GM18867 (cell line): Measurements from ENCODE around the gene KIFAP3.
"Not testable (repeated sequence)": the region's sequence is repeated elsewhere in the genome, so short reads cannot be mapped to it uniquely, and the experiment has no call there.

Experiments
- ATAC-seq: cut with Tn5 transposase; IDR thresholded peaks from one replicate; pipeline ENCODE4 v1.9.1; 2021; ENCODE audit warnings: mild to moderate bottlenecking, moderate library complexity; ENCODE audit not compliant: unreplicated experiment

KIFAP3 gene

DNA sequence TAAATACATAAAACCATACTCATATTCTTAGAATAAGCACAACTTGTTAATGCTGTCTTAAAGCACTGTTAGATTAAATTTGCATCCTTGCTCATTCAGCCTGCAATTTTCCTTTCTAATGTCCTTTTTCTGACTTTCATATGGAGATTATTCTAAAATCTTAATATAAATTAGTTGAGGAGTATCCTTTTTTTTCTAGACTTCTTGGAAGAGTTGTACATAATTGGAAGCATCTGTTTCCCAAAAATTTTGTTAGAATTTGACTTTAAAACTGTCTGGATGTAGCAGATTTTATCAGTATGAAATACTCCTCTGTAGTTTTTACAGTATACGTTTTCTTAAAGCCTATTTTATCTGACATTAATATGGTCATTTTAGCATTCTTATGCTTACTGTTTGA, 9.7 kb downstream of the KIFAP3 start:
- ATAC-seq, result no peak

- no peak for ATAC-seq
Measured at GRCh38 chr1:170063109-170063826, 11.2 kb downstream of the KIFAP3 start.

DNA sequence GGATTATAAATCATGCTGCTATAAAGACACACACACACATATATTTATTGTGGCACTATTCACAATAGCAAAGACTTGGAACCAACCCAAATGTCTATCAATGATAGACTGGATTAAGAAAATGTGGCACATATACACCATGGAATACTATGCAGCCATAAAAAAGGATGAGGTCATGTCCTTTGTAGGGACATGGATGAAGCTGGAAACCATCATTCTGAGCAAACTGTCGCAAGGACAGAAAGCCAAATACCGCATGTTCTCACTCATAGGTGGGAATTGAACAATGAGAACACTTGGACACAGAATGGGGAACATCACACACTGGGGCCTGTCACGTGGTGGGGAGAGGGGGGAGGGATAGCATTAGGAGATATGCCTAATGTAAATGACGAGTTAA, 12.8 kb downstream of the KIFAP3 start:
- not testable (repeated sequence) for ATAC-seq

DNA sequence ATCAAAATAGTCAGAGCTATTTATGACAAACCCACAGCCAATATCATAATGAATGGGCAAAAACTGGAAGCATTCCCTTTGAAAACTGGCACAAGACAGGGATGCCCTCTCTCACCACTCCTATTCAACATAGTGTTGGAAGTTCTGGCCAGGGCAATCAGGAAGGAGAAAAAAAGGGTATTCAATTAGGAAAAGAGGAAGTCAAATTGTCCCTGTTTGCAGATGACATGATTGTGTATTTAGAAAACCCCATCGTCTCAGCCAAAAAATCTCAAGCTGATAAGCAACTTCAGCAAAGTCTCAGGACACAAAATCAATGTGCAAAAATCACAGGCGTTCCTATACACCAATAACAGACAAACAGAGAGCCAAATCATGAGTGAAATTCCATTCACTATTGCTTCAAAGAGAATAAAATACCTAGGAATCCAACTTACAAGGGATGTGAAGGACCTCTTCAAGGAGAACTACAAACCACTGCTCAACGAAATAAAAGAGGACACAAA, 14.4 kb downstream of the KIFAP3 start:
- ATAC-seq, result not testable (repeated sequence)

- no peak for ATAC-seq
Measured at GRCh38 chr1:170049176-170049800, 25.2 kb downstream of the KIFAP3 start.

- no peak for ATAC-seq
Measured at GRCh38 chr1:170048515-170048914, 26.0 kb downstream of the KIFAP3 start.

DNA sequence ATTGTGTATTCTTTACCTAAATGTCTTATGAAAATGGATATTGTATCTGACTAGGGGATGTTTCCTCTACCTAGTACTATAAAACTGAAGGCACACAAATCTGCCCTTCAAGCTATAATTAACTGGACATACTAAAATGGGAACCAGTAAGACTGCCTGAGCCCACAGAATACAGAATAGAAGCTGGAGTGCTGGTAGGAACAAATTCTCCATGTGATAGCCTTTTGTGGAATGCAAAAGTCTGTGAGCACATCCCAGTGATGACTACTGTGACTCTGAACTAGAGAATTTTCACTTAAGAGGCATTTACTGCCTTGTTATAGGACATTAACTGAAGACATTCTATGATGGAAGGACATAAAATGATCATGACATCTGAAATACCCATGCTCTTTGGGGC, 30.3 kb downstream of the KIFAP3 start:
- ATAC-seq, result no peak

- no peak for ATAC-seq
Measured at GRCh38 chr1:170041423-170042192, 32.9 kb downstream of the KIFAP3 start.

DNA sequence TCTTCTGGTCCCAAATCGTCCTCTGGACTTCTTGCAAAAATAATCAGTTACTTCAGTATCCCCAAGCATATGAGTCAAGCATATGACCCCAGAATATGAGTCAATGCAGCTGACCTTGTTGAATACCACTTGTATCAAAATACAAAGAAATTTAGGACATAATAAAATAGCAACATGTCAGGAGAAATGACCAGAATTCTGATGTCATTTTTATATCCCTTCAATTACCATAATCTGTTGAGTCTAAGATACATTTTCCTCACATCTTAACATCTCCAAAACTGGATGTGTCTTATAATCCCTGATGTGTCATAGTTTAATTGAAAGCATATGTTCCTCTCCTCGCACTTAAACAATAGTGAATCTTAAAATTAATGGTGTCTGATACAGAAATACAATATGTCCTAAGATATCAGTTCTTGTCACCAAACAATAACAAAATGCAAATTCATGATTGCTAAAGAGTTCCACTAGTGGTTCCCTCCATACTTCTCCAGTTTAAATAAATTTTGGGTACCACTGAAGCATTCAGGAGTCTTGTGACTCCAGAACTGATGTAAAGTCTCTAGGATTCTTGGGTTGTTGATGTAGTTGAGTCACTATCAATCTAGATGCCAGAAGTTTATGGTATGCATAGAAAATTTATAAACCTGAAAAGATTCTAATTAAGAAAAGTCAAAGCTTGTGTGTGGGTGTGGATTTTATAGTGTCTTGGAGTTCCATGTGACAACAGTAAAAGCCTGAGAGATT, 41.8 kb downstream of the KIFAP3 start:
- no peak for ATAC-seq

DNA sequence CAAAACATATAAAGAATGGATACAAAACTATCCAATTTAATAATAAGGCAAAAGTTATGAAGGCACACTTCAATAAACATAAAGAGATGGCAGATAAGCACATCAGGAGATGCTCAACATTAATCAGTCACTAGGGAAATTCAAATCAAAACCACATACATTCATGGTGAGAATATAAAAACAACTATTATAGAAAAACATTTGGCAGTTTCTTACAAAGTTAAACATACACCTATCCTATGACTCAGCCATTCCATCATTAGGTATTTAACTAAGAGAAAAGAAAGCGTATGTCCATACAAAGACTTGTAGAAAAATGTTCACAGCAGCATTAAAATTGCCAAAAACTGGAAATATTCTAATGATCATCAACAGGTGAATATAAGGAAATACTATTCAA, 44.3 kb downstream of the KIFAP3 start:
- ATAC-seq, result no peak

GRCh38 chr1:170027760-170028159, 46.7 kb downstream of the KIFAP3 start:
- no peak for ATAC-seq

- ATAC-seq, result no peak
Measured at GRCh38 chr1:170020859-170021258, 53.6 kb downstream of the KIFAP3 start.

DNA sequence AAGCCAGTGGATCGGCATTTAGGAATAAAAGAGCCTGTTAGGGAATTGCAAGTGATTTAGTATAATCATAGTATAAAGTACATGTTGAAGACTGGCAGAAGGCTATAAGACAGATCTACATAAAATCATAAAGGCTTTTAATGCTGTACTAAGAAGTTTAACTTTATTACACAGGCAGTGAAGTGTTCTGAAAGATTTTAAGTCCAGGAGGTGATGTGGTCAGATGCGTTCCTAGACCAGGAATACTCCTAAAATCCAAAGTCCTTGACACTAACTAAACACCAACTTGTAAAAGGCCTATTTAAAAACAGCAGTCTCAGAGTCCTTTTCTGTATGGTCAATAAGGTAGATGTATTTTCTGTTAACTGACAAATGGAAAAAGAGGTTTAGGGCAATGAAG, 57.0 kb downstream of the KIFAP3 start:
- ATAC-seq, result no peak

DNA sequence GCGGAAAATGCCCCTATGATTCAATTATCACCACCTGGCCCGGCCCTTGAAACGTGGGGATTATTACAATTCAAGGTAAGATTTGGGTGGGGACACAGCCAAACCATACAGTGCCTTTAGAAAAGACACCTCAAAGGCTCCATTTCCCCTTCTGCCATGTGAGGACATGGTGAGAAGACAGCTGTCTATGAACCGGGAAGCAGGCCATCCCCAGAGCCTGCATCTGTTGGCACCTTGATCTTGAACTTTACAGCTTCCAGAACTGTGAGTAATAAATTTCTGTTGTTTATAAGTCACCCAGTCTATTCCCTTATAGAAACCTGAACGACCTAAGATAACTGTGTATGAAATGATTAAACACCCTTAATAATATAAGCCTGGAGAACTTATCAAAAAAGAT, 61.6 kb downstream of the KIFAP3 start:
- ATAC-seq, result no peak

GRCh38 chr1:170010443-170010842, 64.1 kb downstream of the KIFAP3 start:
- ATAC-seq, result no peak

GRCh38 chr1:170009551-170009950, 64.9 kb downstream of the KIFAP3 start:
- no peak for ATAC-seq

DNA sequence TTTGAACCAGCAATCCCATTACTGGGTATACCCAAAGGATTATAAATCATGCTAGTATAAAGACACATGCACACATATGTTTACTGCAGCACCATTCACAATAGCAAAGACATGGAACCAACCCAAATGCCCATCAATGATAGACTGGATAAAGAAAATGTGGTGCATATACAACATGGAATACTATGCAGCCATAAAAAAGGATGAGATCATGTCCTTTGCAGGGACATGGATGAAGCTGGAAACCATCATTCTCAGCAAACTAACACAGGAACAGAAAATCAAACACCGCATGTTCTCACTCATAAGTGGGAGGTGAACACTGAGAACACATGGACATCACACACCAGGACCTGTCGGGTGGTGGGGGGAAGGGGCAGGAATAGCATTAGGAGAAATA, 65.8 kb downstream of the KIFAP3 start:
- ATAC-seq, result not testable (repeated sequence)

DNA sequence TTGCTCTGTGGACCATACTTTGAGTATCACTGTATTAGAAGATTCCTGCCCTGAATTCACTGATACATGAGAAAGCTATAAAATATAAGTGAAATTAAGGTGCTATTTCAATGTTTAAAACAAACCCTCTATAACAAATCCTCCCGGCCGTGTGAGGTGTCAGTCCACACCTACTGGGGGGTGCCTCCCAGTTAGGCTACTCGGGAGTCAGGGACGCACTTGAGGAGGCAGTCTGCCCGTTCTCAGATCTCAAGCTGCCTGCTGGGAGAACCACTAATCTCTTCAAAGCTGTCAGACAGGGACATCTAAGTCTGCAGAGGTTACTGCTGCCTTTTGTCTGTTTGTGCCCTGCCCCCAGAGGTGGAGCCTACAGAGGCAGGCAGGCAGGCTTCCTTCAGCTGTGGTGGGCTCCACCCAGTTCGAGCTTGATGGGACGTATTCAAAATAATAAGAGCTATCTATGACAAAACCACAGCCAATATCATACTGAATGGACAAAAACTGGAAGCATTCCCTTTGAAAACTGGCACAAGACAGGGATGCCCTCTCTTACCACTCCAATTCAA, 71.1 kb downstream of the KIFAP3 start:
- ATAC-seq, result not testable (repeated sequence)

- ATAC-seq, result no peak
Measured at GRCh38 chr1:170001266-170001665, 73.2 kb downstream of the KIFAP3 start.

DNA sequence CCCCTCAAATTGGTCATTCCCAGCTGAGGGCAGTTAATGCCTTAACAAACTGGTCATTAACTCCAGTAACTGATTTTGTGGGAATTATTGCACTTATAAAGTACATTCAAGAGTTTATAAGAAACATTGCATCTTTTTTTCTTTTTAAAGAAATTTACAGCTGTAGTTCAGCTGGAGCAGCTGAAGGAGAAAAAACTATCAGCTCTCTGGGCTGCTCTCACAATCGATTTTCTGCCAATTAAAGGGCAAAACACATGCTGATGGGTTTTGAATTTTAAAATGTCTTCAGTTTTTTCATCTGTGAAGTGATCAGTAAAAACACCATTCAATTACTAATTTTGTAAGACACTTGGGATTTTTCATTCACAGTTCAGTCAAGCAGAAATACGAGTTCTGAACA, 74.7 kb downstream of the KIFAP3 start:
- no peak for ATAC-seq

GRCh38 chr1:169999331-169999741, 75.2 kb downstream of the KIFAP3 start:
- no peak for ATAC-seq
